ENCODE measurements around the gene ITPRIP.

Gene ITPRIP

GRCh38 chr10:104284846-104285245 is 53.4 kb downstream of the ITPRIP start:
- no peak for TF ChIP-seq CTCF (IDR thresholded peaks at IDR 0.05; ENCODE audit: insufficient read depth, low read depth, low read length, missing control alignments)
- no peak overlapping the region for H3K4me3 ChIP-seq (ENCODE audit: low read length)
- DNase-seq (ENCODE audit: low read depth) = no peak

- no peak overlapping the region for H3K4me3 ChIP-seq (ENCODE audit: low read length)
- DNase-seq (ENCODE audit: low read depth) = no peak
- no peak for TF ChIP-seq CTCF (IDR thresholded peaks at IDR 0.05; ENCODE audit: insufficient read depth, low read depth, low read length, missing control alignments)
Observed at GRCh38 chr10:104281694-104282093, 56.6 kb downstream of the ITPRIP start.

- no peak for TF ChIP-seq CTCF (IDR thresholded peaks at IDR 0.05; ENCODE audit: insufficient read depth, low read depth, low read length, missing control alignments)
- H3K4me3 ChIP-seq (ENCODE audit: low read length) = no peak overlapping the region
- DNase-seq (ENCODE audit: low read depth) = no peak
Observed at GRCh38 chr10:104279550-104280259, 58.6 kb downstream of the ITPRIP start.

GRCh38 chr10:104277785-104278184 is 60.5 kb downstream of the ITPRIP start:
- TF ChIP-seq CTCF (IDR thresholded peaks at IDR 0.05; ENCODE audit: insufficient read depth, low read depth, low read length, missing control alignments) = no peak
- DNase-seq (ENCODE audit: low read depth) = peak; percentile 7
- no peak overlapping the region for H3K4me3 ChIP-seq (ENCODE audit: low read length)

- no peak for TF ChIP-seq CTCF (IDR thresholded peaks at IDR 0.05; ENCODE audit: insufficient read depth, low read depth, low read length, missing control alignments)
- H3K4me3 ChIP-seq (ENCODE audit: low read length) = no peak overlapping the region
- DNase-seq (ENCODE audit: low read depth) = no peak
Observed at GRCh38 chr10:104276192-104276591, 62.1 kb downstream of the ITPRIP start.

GRCh38 chr10:104274762-104275721 is 63.2 kb downstream of the ITPRIP start:
- TF ChIP-seq CTCF (IDR thresholded peaks at IDR 0.05; ENCODE audit: insufficient read depth, low read depth, low read length, missing control alignments) = peak; percentile 91
- DNase-seq (ENCODE audit: low read depth) = peak; percentile 67
- H3K4me3 ChIP-seq (ENCODE audit: low read length) = peak overlapping the region; percentile 59
